HEK293 (cell line): ENCODE results near the gene RNASE4.
"Not testable (repeated sequence)": the region's sequence is repeated elsewhere in the genome, so short reads cannot be mapped to it uniquely, and the experiment has no call there.

Source experiments
- CTCF ChIA-PET: fragments of 350-600 bp; formaldehyde crosslinking; extraction: SDS; loops from one replicate; lab custom pipeline; 2021; ENCODE audit warnings: antibody characterized with exemption; lab: Yijun Ruan, JAX
- POLR2A ChIA-PET: fragments of 300-600 bp; formaldehyde crosslinking; extraction: SDS; loops from one replicate; lab custom pipeline; 2020; ENCODE audit warnings: antibody characterized with exemption, inconsistent platforms; lab: Yijun Ruan, JAX
- H3K27ac ChIP-seq: fragments of 200-500 bp; sonication (Bioruptor generic); 2 replicates; pipeline ENCODE4 v1.5.1; 2014; ENCODE audit warnings: low read depth, low read length, control low read depth, inconsistent platforms; ENCODE audit errors: extremely low read depth
- H3K36me3 ChIP-seq, 2 experiments: fragments of 200-500 bp in 1 of 2; sonication (Bioruptor generic) in 1 of 2; 1 replicate in 1 of 2; 2 replicates in 1 of 2; pipeline ENCODE4 v1.5.1; 2014 to 2017; ENCODE audit warnings: inconsistent platforms in 2 of 2, low read length in 2 of 2; ENCODE audit not compliant: control insufficient read depth in 2 of 2, insufficient read depth in 1 of 2
- H3K4me1 ChIP-seq: fragments of 200-500 bp; sonication (Bioruptor generic); 2 replicates; pipeline ENCODE4 v1.5.1; 2014; ENCODE audit warnings: mild to moderate bottlenecking, low read length, inconsistent platforms; ENCODE audit not compliant: control insufficient read depth, insufficient read depth
- H3K4me3 ChIP-seq: 2 replicates; pipeline ENCODE4 v1.5.1; 2011; ENCODE audit warnings: low read depth, mild to moderate bottlenecking, control low read depth, low read length, moderate library complexity
- H3K9me3 ChIP-seq: fragments of 200-500 bp; sonication (Bioruptor generic); 2 replicates; pipeline ENCODE4 v1.5.1; 2014; ENCODE audit warnings: low read depth, low read length, inconsistent platforms; ENCODE audit not compliant: control insufficient read depth, insufficient read depth
- GLI4 ChIP-seq: fragments of 450-650 bp; formaldehyde crosslinking; IDR thresholded peaks from 2 replicates; pipeline ENCODE4 v1.5.1; 2016; ENCODE audit warnings: missing biosample characterization, missing genetic modification characterization
- INSM2 ChIP-seq: fragments of 450-650 bp; formaldehyde crosslinking; IDR thresholded peaks from 2 replicates; pipeline ENCODE4 v1.5.1; 2016; ENCODE audit warnings: missing biosample characterization, missing genetic modification characterization
- KLF17 ChIP-seq: fragments of 450-650 bp; formaldehyde crosslinking; IDR thresholded peaks from 2 replicates; pipeline ENCODE4 v1.5.1; 2016; ENCODE audit warnings: missing biosample characterization, missing genetic modification characterization
- ZBTB10 ChIP-seq: fragments of 450-650 bp; formaldehyde crosslinking; IDR thresholded peaks from 2 replicates; pipeline ENCODE4 v1.5.1; 2016; ENCODE audit warnings: missing biosample characterization, missing genetic modification characterization
- ZBTB49 ChIP-seq: fragments of 450-650 bp; formaldehyde crosslinking; IDR thresholded peaks from 2 replicates; pipeline ENCODE4 v1.5.1; 2016; ENCODE audit warnings: missing biosample characterization, missing genetic modification characterization, low read depth
- ZNF341 ChIP-seq: fragments of 450-650 bp; formaldehyde crosslinking; IDR thresholded peaks from 2 replicates; pipeline ENCODE4; 2016; ENCODE audit warnings: low read depth, missing biosample characterization, missing genetic modification characterization
- ZNF449 ChIP-seq: fragments of 450-650 bp; formaldehyde crosslinking; IDR thresholded peaks from 2 replicates; pipeline ENCODE4 v1.5.1; 2017; ENCODE audit warnings: missing biosample characterization, mild to moderate bottlenecking, missing genetic modification characterization, moderate library complexity
- ZNF580 ChIP-seq: fragments of 450-650 bp; formaldehyde crosslinking; IDR thresholded peaks from 2 replicates; pipeline ENCODE4 v1.5.1; 2016; ENCODE audit warnings: missing biosample characterization, missing genetic modification characterization
- ZNF664 ChIP-seq: fragments of 450-650 bp; formaldehyde crosslinking; IDR thresholded peaks from 2 replicates; pipeline ENCODE4 v1.5.1; 2016; ENCODE audit warnings: missing biosample characterization, missing genetic modification characterization
- ZNF707 ChIP-seq: fragments of 450-650 bp; formaldehyde crosslinking; IDR thresholded peaks from 2 replicates; pipeline ENCODE4 v1.5.1; 2016; ENCODE audit warnings: missing biosample characterization, missing genetic modification characterization
- ZNF747 ChIP-seq: fragments of 450-650 bp; formaldehyde crosslinking; IDR thresholded peaks from 2 replicates; pipeline ENCODE4 v1.5.1; 2016; ENCODE audit warnings: missing biosample characterization, missing genetic modification characterization
- ZXDB ChIP-seq: fragments of 450-650 bp; formaldehyde crosslinking; IDR thresholded peaks from 2 replicates; pipeline ENCODE4 v1.5.1; 2016; ENCODE audit warnings: missing biosample characterization, missing genetic modification characterization

RNASE4 gene

GRCh38 chr14:20642182-20642581 is 42.2 kb upstream of the RNASE4 start (continued):
- TF ChIP-seq ZBTB49 (tag by site-specific recombination): no peak
- TF ChIP-seq INSM2 (tag by site-specific recombination): no peak
- no peak for TF ChIP-seq ZXDB (tag by site-specific recombination)
- no peak for TF ChIP-seq ZNF707
- TF ChIP-seq ZNF341 (tag by site-specific recombination): no peak

- H3K4me3 ChIP-seq, H3K27ac ChIP-seq, H3K36me3 ChIP-seq, H3K4me1 ChIP-seq, POLR2A ChIA-PET, H3K9me3 ChIP-seq: not testable (repeated sequence)
- peak; percentile 33; the same call in 1 of the 2 replicates for TF ChIP-seq ZNF341 (tag by site-specific recombination)
- CTCF ChIA-PET: interaction anchor here (0.7 to 0.8 kb wide), 2 partner anchors 48 to 227 kb away, joined by 4 read pairs; no protein-coding TSS in a partner anchor
These were observed 41.6 kb upstream of the RNASE4 start for GRCh38 chr14:20642755-20643154.

GRCh38 chr14:20644520-20644919 is 39.8 kb upstream of the RNASE4 start:
- POLR2A ChIA-PET: no interaction called here
- no peaks in the 10 kb centered on the region for H3K36me3 ChIP-seq
- no peak overlapping the region for H3K4me3 ChIP-seq
- H3K9me3 ChIP-seq: no peaks in the 10 kb centered on the region
- no peak overlapping the region for H3K27ac ChIP-seq
- CTCF ChIA-PET: interaction anchor here (0.7 kb wide), 1 partner anchor 50 kb away, joined by 3 read pairs; no protein-coding TSS in a partner anchor
- TF ChIP-seq ZNF449 (tag by site-specific recombination) (no peak), ZNF580 (tag by site-specific recombination) (no peak), ZNF747 (no peak), ZNF664 (no peak), KLF17 (tag by site-specific recombination) (no peak), GLI4 (tag by site-specific recombination) (no peak), ZBTB10 (tag by site-specific recombination) (no peak)
- TF ChIP-seq, all 188 proteins: peak for 0
- no peaks in the 10 kb centered on the region for H3K4me1 ChIP-seq
